ENCODE results near the gene MOV10L1.

DNA sequence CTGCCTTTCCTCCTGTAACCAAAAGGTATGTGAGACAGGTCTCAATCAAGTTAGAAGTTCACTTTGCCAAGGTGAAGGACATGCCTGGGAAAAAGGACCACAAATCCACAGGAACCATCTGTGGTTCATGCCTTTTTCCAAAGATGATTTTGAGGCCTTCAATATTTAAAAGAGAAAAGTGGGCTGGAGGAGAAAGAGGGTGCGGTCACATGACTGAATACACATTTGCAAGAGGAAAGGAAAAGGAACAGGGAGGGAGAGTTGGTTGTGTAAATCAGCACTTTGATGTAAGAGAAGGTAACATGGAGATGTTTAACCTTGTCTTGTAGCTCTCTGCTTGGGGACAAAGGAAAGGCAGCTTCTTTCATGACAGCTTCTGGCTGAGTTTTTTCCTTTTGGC is 21.2 kb downstream of the MOV10L1 start:
- TF ChIP-seq, protein P1, sequence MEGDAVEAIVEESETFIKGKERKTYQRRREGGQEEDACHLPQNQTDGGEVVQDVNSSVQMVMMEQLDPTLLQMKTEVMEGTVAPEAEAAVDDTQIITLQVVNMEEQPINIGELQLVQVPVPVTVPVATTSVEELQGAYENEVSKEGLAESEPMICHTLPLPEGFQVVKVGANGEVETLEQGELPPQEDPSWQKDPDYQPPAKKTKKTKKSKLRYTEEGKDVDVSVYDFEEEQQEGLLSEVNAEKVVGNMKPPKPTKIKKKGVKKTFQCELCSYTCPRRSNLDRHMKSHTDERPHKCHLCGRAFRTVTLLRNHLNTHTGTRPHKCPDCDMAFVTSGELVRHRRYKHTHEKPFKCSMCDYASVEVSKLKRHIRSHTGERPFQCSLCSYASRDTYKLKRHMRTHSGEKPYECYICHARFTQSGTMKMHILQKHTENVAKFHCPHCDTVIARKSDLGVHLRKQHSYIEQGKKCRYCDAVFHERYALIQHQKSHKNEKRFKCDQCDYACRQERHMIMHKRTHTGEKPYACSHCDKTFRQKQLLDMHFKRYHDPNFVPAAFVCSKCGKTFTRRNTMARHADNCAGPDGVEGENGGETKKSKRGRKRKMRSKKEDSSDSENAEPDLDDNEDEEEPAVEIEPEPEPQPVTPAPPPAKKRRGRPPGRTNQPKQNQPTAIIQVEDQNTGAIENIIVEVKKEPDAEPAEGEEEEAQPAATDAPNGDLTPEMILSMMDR (IDR thresholded peaks at IDR 0.05; ENCODE audit: low read length), result no peak
- TF ChIP-seq EZH2 (optimal IDR thresholded peaks at IDR 0.05; ENCODE audit: low read depth, low read length) (no peak), EZH2phosphoT487 (IDR thresholded peaks at IDR 0.05; ENCODE audit: low read length) (no peak)

All from MM.1S (cell line).